ENCODE measurements around the gene BIN1.
"Not testable (repeated sequence)": the region's sequence is repeated elsewhere in the genome, so short reads cannot be mapped to it uniquely, and the experiment has no call there.

Gene BIN1

GRCh38 chr2:127130421-127130820 lies 23.5 kb upstream of the BIN1 start:
- Histone ChIP-seq H3K4me3 (ENCODE audit: low read depth, low read length) (no peak overlapping the region), H3K9ac (ENCODE audit: low read depth, low read length) (no peak overlapping the region), H3K4me1 (ENCODE audit: control insufficient read depth, insufficient read depth, low read length) (peaks cover 7% of the 10 kb centered on the region; the same call in 1 of the 2 replicates), H3K9me3 (ENCODE audit: control insufficient read depth, insufficient read depth, low read length) (no peaks in the 10 kb centered on the region), H3K27ac (ENCODE audit: low read depth, low read length) (no peak overlapping the region), H3K27me3 (ENCODE audit: control insufficient read depth, insufficient read depth, low read length) (no peaks in the 10 kb centered on the region), H3K36me3 (ENCODE audit: control insufficient read depth, insufficient read depth, low read length) (no peaks in the 10 kb centered on the region)

GRCh38 chr2:127129937-127130336 lies 23.0 kb upstream of the BIN1 start:
- Histone ChIP-seq H3K9ac (ENCODE audit: low read depth, low read length) (no peak overlapping the region), H3K4me1 (ENCODE audit: control insufficient read depth, insufficient read depth, low read length) (peaks cover 7% of the 10 kb centered on the region; the same call in 1 of the 2 replicates), H3K36me3 (ENCODE audit: control insufficient read depth, insufficient read depth, low read length) (no peaks in the 10 kb centered on the region), H3K27ac (ENCODE audit: low read depth, low read length) (no peak overlapping the region), H3K4me3 (ENCODE audit: low read depth, low read length) (no peak overlapping the region), H3K27me3 (ENCODE audit: control insufficient read depth, insufficient read depth, low read length) (no peaks in the 10 kb centered on the region), H3K9me3 (ENCODE audit: control insufficient read depth, insufficient read depth, low read length) (no peaks in the 10 kb centered on the region)

- Histone ChIP-seq H3K9ac (ENCODE audit: low read depth, low read length) (no peak overlapping the region), H3K4me3 (ENCODE audit: low read depth, low read length) (no peak overlapping the region), H3K9me3 (ENCODE audit: control insufficient read depth, insufficient read depth, low read length) (no peaks in the 10 kb centered on the region; the same call in 1 of the 2 replicates), H3K27me3 (ENCODE audit: control insufficient read depth, insufficient read depth, low read length) (no peaks in the 10 kb centered on the region), H3K27ac (ENCODE audit: low read depth, low read length) (no peak overlapping the region), H3K36me3 (ENCODE audit: control insufficient read depth, insufficient read depth, low read length) (no peaks in the 10 kb centered on the region), H3K4me1 (ENCODE audit: control insufficient read depth, insufficient read depth, low read length) (peaks cover 7% of the 10 kb centered on the region; the same call in 1 of the 2 replicates)
Measured at GRCh38 chr2:127128445-127128904, 21.5 kb upstream of the BIN1 start.

GRCh38 chr2:127125821-127126220 lies 18.9 kb upstream of the BIN1 start:
- Histone ChIP-seq H3K9ac (ENCODE audit: low read depth, low read length) (no peak overlapping the region), H3K27ac (ENCODE audit: low read depth, low read length) (no peak overlapping the region), H3K27me3 (ENCODE audit: control insufficient read depth, insufficient read depth, low read length) (no peaks in the 10 kb centered on the region), H3K9me3 (ENCODE audit: control insufficient read depth, insufficient read depth, low read length) (peaks cover 10% of the 10 kb centered on the region), H3K4me3 (ENCODE audit: low read depth, low read length) (no peak overlapping the region), H3K4me1 (ENCODE audit: control insufficient read depth, insufficient read depth, low read length) (peaks cover 7% of the 10 kb centered on the region; the same call in 1 of the 2 replicates), H3K36me3 (ENCODE audit: control insufficient read depth, insufficient read depth, low read length) (no peaks in the 10 kb centered on the region)

- Histone ChIP-seq H3K27me3 (ENCODE audit: control insufficient read depth, insufficient read depth, low read length) (no peaks in the 10 kb centered on the region), H3K36me3 (ENCODE audit: control insufficient read depth, insufficient read depth, low read length) (no peaks in the 10 kb centered on the region), H3K9ac (ENCODE audit: low read depth, low read length) (no peak overlapping the region), H3K9me3 (ENCODE audit: control insufficient read depth, insufficient read depth, low read length) (peaks cover 13% of the 10 kb centered on the region), H3K27ac (ENCODE audit: low read depth, low read length) (no peak overlapping the region), H3K4me1 (ENCODE audit: control insufficient read depth, insufficient read depth, low read length) (peaks cover 7% of the 10 kb centered on the region; the same call in 1 of the 2 replicates), H3K4me3 (ENCODE audit: low read depth, low read length) (no peak overlapping the region)
Measured at GRCh38 chr2:127124426-127124825, 17.5 kb upstream of the BIN1 start.

- H3K4me1 ChIP-seq (ENCODE audit: control insufficient read depth, insufficient read depth, low read length), result no peaks in the 10 kb centered on the region
- no peaks in the 10 kb centered on the region for H3K27me3 ChIP-seq (ENCODE audit: control insufficient read depth, insufficient read depth, low read length)
- H3K9ac ChIP-seq (ENCODE audit: low read depth, low read length), result no peak overlapping the region
- peaks cover 13% of the 10 kb centered on the region for H3K9me3 ChIP-seq (ENCODE audit: control insufficient read depth, insufficient read depth, low read length)
- H3K4me3 ChIP-seq (ENCODE audit: low read depth, low read length), result no peak overlapping the region
- no peaks in the 10 kb centered on the region for H3K36me3 ChIP-seq (ENCODE audit: control insufficient read depth, insufficient read depth, low read length)
- H3K27ac ChIP-seq (ENCODE audit: low read depth, low read length), result no peak overlapping the region
Measured at GRCh38 chr2:127122361-127123027, 15.5 kb upstream of the BIN1 start.

GRCh38 chr2:127121776-127122176 lies 14.8 kb upstream of the BIN1 start:
- H3K9ac ChIP-seq (ENCODE audit: low read depth, low read length), result no peak overlapping the region
- no peak overlapping the region for H3K27ac ChIP-seq (ENCODE audit: low read depth, low read length)
- H3K27me3 ChIP-seq (ENCODE audit: control insufficient read depth, insufficient read depth, low read length), result no peaks in the 10 kb centered on the region
- H3K36me3 ChIP-seq (ENCODE audit: control insufficient read depth, insufficient read depth, low read length), result no peaks in the 10 kb centered on the region
- H3K4me1 ChIP-seq (ENCODE audit: control insufficient read depth, insufficient read depth, low read length), result no peaks in the 10 kb centered on the region
- peaks cover 13% of the 10 kb centered on the region for H3K9me3 ChIP-seq (ENCODE audit: control insufficient read depth, insufficient read depth, low read length)
- H3K4me3 ChIP-seq (ENCODE audit: low read depth, low read length), result no peak overlapping the region

- no peak overlapping the region for H3K4me3 ChIP-seq (ENCODE audit: low read depth, low read length)
- H3K9ac ChIP-seq (ENCODE audit: low read depth, low read length), result no peak overlapping the region
- H3K27me3 ChIP-seq (ENCODE audit: control insufficient read depth, insufficient read depth, low read length), result no peaks in the 10 kb centered on the region
- no peaks in the 10 kb centered on the region for H3K4me1 ChIP-seq (ENCODE audit: control insufficient read depth, insufficient read depth, low read length)
- peaks cover 13% of the 10 kb centered on the region for H3K9me3 ChIP-seq (ENCODE audit: control insufficient read depth, insufficient read depth, low read length)
- H3K36me3 ChIP-seq (ENCODE audit: control insufficient read depth, insufficient read depth, low read length), result no peaks in the 10 kb centered on the region
- H3K27ac ChIP-seq (ENCODE audit: low read depth, low read length), result no peak overlapping the region
Measured at GRCh38 chr2:127121353-127121752, 14.4 kb upstream of the BIN1 start.

GRCh38 chr2:127120408-127120807 lies 13.5 kb upstream of the BIN1 start:
- not testable (repeated sequence) for H3K4me3 ChIP-seq (ENCODE audit: low read depth, low read length); H3K27ac ChIP-seq (ENCODE audit: low read depth, low read length); H3K9ac ChIP-seq (ENCODE audit: low read depth, low read length); H3K36me3 ChIP-seq (ENCODE audit: control insufficient read depth, insufficient read depth, low read length); H3K27me3 ChIP-seq (ENCODE audit: control insufficient read depth, insufficient read depth, low read length); H3K4me1 ChIP-seq (ENCODE audit: control insufficient read depth, insufficient read depth, low read length)
- peaks cover 13% of the 10 kb centered on the region for H3K9me3 ChIP-seq (ENCODE audit: control insufficient read depth, insufficient read depth, low read length)

- H3K9me3 ChIP-seq (ENCODE audit: control insufficient read depth, insufficient read depth, low read length), result peaks cover 13% of the 10 kb centered on the region
- no peak overlapping the region for H3K9ac ChIP-seq (ENCODE audit: low read depth, low read length)
- H3K4me3 ChIP-seq (ENCODE audit: low read depth, low read length), result no peak overlapping the region
- H3K27me3 ChIP-seq (ENCODE audit: control insufficient read depth, insufficient read depth, low read length), result no peaks in the 10 kb centered on the region; the same call in 1 of the 2 replicates
- no peaks in the 10 kb centered on the region for H3K4me1 ChIP-seq (ENCODE audit: control insufficient read depth, insufficient read depth, low read length)
- no peak overlapping the region for H3K27ac ChIP-seq (ENCODE audit: low read depth, low read length)
- H3K36me3 ChIP-seq (ENCODE audit: control insufficient read depth, insufficient read depth, low read length), result no peaks in the 10 kb centered on the region
Measured at GRCh38 chr2:127118467-127118866, 11.5 kb upstream of the BIN1 start.

GRCh38 chr2:127118038-127118437 lies 11.1 kb upstream of the BIN1 start:
- no peak overlapping the region for H3K27ac ChIP-seq (ENCODE audit: low read depth, low read length)

More at GRCh38 chr2:127118038-127118437, 11.1 kb upstream of the BIN1 start:
- no peak overlapping the region for H3K9ac ChIP-seq (ENCODE audit: low read depth, low read length)
- no peak overlapping the region for H3K4me3 ChIP-seq (ENCODE audit: low read depth, low read length)
- no peaks in the 10 kb centered on the region for H3K4me1 ChIP-seq (ENCODE audit: control insufficient read depth, insufficient read depth, low read length)
- no peaks in the 10 kb centered on the region; the same call in 1 of the 2 replicates for H3K27me3 ChIP-seq (ENCODE audit: control insufficient read depth, insufficient read depth, low read length)
- H3K36me3 ChIP-seq (ENCODE audit: control insufficient read depth, insufficient read depth, low read length), result no peaks in the 10 kb centered on the region
- H3K9me3 ChIP-seq (ENCODE audit: control insufficient read depth, insufficient read depth, low read length), result peaks cover 13% of the 10 kb centered on the region

All from HUES48 (cell line).